Left ventricle myocardium superior (tissue), 1 donor: ENCODE results near the gene MCM8. TPM values are rescaled to one million over a fixed set of nuclear protein-coding genes. Genes with fewer than 3 reads are reported as not detected.

Experiments
- ATAC-seq: fragments of 200-7000 bp; cut with Tn5 transposase; one replicate; pipeline ENCODE4 v1.9.1; 2020; ENCODE audit warnings: mild to moderate bottlenecking, moderate library complexity
- DNase-seq: peaks from one replicate; pipeline ENCODE4 v3.0.0-alpha.2; 2020
- intact Hi-C: fragments of 100-400 bp; cut with micrococcal nuclease; formaldehyde crosslinking; loops from one replicate; pipeline ENCODE4 v1.11.0; 2022
- total RNA-seq: library from RNA; stranded (reverse); fragmentation: NEBNext Ultra II Directional; extraction: Animal tissue kit (Norgen Biotek cat#: 25700); gene quantifications from one replicate; pipeline ENCODE4 v1.2.1, GENCODE V29; 2021
- donor health status: DM: no; HTN: yes; CAD: no; lungs with severe emphysema.

The MCM8 gene
- total RNA-seq, 1 donor from 2014 or later: 6.7 TPM

DNA sequence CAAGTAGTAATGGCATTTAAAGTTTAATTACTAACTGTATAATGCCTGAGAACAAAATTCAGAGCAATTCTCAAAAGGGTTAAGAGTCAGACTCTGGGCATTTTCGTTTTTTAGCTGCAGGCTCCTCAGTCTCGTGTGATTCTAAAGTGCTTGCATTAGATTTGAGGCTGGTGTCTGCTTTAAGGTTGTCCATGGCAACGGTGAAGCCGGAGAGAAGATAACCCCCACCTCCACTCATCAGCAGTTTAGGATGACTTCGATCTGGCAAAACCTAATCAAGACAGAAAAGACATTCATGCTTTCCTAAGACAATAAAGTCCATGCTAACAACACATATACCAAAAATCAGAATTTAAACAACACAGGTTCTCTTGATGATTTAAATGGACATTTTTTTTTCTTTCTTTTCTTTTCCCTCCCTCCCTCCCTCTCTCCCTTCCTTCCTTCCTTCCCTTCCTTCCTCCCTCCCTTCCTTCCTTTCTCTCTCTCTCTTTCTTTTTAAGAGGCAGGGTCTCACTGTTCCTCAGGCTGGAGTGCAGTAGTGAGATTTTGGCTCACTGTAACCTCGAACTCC is 11.9 kb upstream of the MCM8 start:
- no peak for DNase-seq
- intact Hi-C loops: no loop called here
- no peak for ATAC-seq

DNA sequence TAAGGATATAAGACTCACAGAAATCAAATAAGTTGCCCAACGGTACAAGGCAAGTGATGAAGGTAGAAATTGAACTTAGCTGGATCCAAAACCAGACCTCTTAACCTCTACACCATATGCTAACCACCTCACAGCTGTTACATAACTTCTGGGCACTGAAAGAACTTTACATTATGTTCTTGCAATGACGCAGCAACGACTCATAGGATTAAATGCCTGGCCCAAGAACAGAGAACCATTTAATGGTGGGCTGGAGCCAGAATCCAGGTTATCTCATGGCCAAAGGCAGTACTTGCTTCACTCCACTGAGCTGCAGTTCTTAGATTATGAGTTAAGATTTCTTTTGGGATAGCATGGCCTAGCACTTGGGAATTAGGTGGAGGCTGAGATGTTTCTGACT is 4.5 kb upstream of the MCM8 start:
- intact Hi-C loops: no loop called here
- no peak for DNase-seq
- ATAC-seq: no peak

DNA sequence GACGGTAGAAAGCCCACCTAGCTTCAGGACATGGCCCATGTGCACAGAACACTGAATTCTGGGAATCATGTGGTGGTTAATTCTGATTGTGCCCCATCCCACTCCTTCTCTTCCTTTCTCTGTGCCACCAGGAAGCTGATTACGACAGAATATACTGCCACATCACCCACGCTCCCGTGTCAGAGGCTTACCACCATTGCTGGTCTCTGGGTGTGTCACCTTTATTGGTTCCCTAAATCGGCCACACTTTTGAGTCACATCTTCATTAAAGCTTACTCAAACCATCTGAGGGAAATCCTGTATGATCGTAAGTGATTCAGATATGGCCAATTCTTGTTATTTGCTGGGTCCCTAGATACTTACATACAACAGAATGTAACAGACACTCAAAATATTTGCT is 3.2 kb upstream of the MCM8 start:
- ATAC-seq (no peak), DNase-seq (no peak)
- intact Hi-C loops: no loop called here

DNA sequence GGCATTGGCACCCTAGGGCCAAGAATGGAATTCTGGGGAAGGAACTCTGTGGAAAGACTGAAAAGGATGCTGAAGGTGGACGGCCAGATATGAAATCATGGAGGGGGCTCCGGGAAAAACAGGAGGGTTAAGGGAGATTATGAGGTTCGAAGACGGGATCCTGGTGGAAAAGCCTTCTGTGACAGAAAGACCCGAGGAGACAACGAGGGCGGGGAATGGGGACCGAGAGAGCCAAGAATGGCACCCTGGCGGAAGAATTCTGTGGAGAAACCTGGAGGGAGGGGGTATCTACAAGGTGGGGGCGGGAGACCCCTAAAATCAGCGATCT is 545 bp upstream of the MCM8 start:
- ATAC-seq (no peak), DNase-seq (no peak)
- intact Hi-C loops: no loop called here

DNA sequence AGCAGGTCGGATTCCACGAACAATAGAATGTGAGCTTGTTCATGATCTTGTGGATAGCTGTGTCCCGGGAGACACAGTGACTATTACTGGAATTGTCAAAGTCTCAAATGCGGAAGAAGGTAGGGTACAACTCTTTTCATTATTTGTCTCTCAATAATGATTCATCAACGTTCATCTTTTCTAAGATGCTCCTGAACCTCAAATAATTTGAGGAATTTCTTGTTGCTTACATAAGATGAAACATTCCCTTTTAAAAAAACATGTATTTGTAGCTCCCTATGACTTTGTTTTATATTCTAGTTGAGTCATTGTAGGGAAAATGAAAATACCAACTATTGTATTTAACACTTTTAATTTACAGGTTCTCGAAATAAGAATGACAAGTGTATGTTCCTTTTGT is 17.0 kb downstream of the MCM8 start:
- ATAC-seq (no peak), DNase-seq (no peak)
- intact Hi-C loops: no loop called here

DNA sequence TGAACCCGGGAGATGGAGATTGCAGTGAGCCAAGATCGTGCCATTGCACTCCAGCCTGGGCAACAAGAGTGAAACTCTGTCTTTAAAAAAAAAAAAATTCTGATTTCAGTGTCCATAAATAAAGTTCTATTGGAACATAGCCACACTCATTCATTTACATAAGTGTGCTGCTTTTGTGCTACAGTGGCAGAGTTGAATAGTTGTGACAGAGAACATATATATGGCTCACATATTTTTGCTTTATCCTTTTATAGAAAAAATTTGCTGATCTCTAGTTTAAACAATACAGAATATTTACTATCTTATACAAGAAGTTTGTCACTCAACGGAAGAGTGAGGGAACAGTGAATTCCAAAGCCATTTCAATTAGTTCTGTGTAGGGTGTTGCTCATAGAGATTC is 18.0 kb downstream of the MCM8 start:
- no peak for ATAC-seq
- intact Hi-C loops: no loop called here
- DNase-seq: no peak

DNA sequence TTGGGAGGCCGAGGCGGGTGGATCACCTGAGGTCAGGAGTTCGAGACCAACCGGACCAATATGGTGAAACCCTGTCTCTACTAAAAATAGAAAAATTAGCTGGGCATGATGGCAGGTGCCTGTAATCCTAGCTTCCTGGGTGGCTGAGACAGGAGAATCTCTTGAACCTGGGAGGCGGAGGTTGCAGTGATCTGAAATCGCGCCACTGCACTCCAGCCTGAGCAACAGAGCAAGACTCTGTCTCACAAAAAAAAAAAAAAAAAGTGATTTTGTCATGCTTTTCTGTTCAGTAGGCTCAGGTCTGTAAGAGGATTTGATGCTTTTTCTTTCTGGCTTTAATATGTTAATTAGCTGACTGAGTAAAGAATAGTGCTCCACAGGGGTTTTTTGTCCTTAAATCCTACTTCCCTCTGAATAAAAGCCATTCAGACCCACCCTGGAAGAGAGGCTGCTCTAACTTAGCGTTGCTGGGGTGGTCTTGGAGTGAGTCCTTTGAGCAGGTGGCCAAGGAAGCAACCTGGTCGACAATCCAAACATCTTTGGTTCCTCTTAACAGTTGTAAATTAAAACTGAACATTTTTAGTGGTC is 19.0 kb downstream of the MCM8 start:
- ATAC-seq (no peak), DNase-seq (no peak)
- intact Hi-C loops: no loop called here

DNA sequence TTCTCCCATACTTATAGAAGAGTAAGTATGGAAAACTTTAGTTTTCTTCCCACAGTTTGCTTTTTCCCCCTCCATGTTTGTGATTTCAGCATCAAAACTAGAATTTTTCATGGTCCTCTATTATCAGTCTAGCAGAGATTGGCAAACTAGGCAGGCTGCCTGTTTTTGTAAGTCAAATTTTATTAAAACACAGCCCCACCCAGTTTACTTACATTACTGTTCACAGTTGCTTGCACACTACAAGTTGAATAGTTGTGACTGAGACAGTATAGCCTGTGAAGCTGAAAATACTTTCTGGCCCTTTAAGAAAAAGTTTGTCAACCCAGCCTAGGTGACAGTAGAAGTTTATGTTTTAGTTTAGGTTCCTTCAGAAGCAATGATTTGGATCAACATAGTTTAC is 19.5 kb downstream of the MCM8 start:
- ATAC-seq: no peak
- no peak for DNase-seq
- intact Hi-C loops: no loop called here

DNA sequence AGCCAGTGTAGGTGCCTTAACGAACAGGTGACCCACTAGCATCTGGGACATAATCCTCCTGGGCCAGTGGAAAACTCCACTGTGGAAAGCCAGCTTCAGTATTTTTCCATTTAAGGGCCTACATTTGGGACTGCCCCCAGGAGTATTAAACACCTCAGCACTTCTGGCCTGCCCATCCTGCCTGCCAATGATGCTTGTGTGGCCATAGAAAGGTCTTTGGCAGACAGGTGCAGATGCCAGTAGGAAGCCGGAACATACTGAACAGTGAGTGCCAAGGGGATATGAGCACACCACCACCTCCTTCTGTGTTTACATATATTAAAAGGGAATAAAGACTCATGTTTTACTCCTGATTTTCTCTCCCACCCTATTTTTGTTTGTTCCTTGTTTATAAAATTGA is 19.9 kb downstream of the MCM8 start:
- ATAC-seq (no peak), DNase-seq (no peak)
- intact Hi-C loops: no loop called here

DNA sequence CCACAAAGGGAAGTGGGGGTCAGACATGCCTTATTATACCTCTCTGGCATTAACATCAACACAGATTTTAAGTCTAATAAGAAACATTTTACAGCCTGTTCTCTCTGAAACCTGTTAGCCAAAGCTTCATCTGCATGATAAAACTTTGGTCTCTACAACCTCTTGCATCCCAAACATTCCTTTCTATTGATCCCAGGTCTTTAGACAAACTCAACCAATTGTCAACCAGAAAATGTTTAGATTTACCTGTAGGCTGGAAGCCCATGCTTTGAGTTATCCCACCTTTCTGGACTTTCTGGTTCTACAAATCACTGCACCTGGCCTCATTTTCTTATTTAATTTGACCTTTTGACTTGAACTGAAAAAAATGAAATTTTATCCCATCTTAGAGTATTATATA is 20.8 kb downstream of the MCM8 start:
- ATAC-seq (no peak), DNase-seq (no peak)
- intact Hi-C loops: no loop called here

DNA sequence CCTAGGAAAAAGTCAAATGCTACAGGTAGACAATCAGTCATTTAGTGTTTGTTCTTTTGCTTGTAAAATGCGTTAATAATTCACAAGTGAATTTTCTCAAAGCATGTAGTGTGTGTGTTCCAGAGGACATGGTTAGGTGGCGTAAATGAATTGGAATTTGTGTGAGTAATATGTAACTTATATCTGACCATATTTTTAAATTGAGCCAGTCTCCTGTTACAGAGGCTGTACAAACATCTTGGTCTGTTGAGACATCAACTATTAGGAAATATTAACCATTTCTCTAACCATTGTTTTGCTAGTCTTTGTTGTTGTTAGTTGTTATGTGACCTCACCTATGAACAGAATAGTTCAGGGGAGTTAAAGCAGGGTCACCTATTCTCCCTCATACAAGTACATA is 22.7 kb downstream of the MCM8 start:
- intact Hi-C loops: no loop called here
- no peak for ATAC-seq

DNA sequence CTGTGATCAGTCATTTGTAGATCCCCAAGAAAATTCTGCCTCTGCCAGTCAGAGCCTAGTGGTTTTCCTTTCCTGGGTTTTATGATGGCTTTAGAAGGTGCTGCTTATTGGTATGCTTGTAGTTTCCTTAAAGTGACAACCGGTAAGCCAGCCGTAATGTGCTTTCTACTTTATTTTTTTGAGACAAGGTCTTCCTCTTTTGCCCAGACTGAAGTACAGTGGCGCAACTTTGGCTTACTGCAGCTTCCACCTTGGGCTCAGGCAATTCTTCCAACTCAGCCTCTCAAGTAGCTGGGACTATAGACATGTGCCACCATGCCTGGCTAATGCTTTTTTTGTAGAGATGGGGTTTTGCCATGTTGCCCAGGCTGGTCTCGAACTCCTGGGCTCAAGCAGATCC is 23.5 kb downstream of the MCM8 start:
- intact Hi-C loops: no loop called here
- no peak for DNase-seq
- ATAC-seq: no peak

More for the DNA sequence above, 22.7 kb downstream of the MCM8 start:
- no peak for DNase-seq

DNA sequence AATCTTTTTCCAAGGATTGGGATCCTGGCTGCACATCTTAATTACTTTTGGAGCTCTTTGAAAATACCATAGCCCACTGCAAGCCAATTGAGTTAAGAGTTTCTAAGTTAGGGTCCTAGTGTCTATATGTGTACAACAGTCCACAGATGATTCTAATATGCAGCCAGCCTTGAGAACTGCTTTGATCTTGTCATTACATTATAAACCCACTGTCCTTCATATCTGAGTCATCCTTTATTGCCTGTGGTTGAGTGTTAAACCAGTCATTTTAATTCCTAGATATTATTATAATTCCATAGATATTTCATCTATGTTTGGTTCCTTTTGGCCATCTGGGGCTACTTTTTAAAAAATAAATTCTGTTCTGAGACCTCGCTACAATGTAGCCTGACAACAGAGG is 24.1 kb downstream of the MCM8 start:
- intact Hi-C loops: no loop called here
- no peak for ATAC-seq
- DNase-seq: no peak

DNA sequence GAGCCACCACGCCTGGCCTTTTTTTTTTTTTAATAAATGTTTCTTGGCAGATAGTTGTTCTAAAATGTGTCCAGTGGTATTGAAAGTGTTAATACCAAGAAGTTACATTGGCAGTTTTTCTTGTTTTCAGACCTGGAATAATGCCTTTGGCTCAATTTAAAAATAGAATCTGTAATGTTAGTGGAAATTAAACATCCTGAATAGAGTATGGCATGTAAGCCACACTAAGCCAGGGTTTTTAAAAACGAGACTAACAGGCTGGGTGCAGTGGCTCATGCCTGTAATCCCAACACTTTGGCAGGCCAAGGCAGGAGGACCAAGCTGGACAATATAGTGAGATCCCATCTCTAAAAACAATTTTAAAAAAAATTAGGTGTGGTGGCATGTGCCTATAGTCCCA is 25.3 kb downstream of the MCM8 start:
- intact Hi-C loops: no loop called here
- DNase-seq: no peak
- no peak for ATAC-seq

DNA sequence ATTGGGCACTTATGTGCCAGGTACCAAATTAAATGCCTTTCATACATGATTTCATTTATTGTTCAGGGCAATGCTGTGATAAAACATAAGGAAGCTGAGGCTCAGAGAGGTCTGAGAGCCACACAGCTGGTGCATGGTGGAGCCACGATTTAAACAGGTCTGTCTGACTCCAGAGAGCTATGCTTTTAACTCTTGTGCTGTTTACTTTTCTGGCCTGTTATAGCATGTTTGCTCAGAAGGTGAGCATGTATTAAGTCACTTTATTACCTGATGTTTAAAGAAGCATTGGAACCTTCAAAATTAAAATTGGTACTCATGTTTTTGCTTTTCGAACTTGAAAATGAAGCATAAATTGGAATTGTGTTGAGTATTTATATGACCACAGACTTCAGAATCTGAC is 26.8 kb downstream of the MCM8 start:
- intact Hi-C loops: no loop called here
- ATAC-seq: no peak
- DNase-seq: no peak

DNA sequence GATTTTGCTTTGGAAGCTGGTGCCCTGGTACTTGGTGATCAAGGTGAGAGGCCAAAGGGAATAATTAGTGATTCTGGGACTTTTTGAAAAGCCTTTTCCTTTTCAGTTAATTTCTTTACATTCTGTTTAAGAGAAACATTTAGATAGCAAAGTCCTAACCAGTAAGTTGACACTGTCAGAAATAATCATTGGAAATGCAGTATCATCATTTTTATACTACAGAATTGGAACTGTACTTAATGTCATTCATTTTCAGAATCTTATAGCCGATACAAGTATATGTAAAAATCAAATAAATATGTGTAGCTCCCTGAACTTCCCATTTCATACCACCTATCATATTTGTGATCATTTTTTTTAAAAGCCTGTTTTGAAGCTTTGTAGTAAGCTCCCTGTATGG is 27.5 kb downstream of the MCM8 start:
- intact Hi-C loops: no loop called here
- DNase-seq (no peak), ATAC-seq (no peak)

DNA sequence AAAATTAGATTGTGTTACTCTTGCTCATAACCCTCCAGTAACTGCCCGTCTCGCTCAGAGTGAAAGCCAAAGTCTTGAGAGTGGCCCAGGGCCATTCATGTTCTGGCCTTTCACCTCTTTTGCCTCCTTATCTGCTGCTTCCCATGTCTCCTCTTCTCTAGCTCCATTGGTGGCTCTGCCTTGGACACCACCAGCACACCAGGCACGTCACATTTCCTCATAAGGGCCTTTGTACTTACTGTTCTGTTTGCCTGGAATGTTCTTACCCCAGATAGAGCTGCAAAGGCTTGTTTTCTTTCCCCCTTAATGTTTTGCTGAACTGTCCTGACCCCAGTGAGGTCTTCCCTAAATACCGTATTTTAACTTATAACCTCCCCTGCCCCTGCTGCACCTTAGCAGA is 29.3 kb downstream of the MCM8 start:
- no peak for ATAC-seq
- intact Hi-C loops: no loop called here

DNA sequence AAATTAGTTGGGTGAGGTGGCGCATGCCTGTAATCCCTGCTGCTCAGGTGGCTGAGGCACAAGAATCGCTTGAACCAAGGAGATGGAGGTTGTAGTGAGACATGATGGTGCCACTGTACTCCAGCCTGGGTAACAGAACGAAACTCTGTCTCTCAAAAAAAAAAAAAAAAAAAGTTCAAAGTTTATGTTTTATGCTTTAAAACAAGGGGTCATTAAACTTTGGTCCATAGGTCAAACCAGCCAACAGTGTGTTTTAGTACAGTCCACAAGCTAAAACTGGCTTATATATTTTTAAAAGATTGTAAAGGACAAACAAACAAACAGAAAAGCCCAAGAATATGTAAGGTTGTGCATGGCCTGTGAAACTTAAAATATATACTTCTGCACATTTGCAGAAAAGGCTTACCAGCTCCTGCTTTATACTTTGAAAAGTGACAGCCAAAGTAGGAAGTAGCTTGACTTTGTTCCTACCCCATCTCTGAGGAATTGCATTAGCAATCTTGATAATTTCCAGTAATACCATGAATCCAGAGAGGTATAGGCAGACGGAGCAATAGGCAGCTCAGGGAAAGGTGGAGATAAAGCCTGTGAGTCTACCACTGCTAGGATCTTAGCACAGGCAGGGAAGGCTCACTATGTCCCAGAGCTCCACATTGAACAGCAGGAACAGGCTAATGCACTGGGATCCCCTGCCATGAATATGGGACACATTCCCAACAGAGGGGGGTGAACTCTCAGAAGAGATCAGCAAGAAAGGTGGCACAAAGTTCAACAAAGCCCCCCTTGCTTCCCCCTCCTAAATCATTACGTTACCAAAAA is 30.5 kb downstream of the MCM8 start:
- no peak for DNase-seq
- no peak for ATAC-seq
- intact Hi-C loops: no loop called here

More for the DNA sequence above, 29.3 kb downstream of the MCM8 start:
- DNase-seq: no peak

DNA sequence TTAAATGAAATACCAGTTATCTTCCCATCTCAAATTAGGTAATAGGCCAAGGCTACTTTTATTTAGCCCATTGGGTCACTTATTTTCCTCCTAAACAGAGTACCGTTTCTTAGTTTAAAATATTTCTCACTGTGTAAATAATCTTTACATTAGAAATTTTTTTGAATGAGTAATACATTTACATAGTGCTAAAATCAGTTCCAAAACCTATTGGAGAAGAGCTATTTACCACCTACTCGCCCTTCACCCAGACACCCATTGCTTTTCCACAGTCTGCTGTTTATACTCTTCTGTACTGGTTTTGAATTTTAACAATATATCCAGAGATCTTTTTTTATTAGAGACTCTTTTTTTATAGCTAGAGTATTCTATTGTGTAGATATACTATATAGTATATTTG is 36.9 kb downstream of the MCM8 start:
- intact Hi-C loops: no loop called here
- ATAC-seq (no peak), DNase-seq (no peak)

DNA sequence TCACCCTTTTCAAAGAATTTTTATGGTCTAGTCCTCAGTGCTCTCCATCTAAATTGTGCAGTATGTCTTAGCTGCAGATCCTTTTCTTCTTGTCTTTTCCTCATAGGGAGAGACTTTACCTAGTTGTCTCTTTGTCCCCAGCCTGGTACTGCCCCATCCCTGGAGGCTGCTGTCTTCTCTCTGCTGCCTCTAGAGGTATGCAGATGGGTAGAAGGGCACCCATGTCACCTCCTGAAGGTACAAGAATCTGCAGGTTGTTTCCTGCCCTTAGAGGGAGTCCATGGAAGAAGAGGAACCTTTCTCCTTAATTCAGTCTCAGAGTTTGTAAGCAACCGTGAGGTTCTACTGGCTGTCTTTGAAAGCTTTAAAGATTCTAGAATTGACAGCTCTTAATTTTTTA is 39.1 kb downstream of the MCM8 start:
- DNase-seq: no peak
- no peak for ATAC-seq
- intact Hi-C loops: no loop called here

DNA sequence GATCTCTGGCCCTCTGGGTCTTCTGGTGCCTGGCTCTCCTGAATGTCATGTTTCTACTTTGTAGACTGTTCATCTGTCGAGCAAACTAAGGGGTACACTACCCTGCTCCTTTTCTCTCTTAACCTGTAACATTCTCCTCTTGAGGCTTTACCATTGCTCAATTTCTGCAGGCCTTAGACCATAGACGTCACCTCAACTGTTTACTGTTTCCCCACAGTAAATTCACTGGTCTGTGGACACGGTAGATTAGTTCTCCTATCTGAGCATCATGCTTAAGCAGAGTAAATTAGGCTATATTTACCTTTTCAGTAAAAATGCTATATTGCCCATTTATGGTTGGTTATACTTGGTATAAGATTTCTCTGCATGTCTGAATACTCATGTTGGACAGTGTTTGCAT is 40.5 kb downstream of the MCM8 start:
- ATAC-seq (no peak), DNase-seq (no peak)
- intact Hi-C loops: no loop called here
